HCT116 (cell line): Measurements from ENCODE around the gene ACP7. TPM values are rescaled to one million over a fixed set of nuclear protein-coding genes. Genes with fewer than 3 reads are reported as not detected.
A peak's percentile ranks its signal among the peaks of the same experiment; 100 is the strongest.

Experiments
- ATAC-seq: fragments of 200-7000 bp; cut with Tn5 transposase; 2 replicates; pipeline ENCODE4 v1.9.1; 2020; ENCODE audit warnings: mild to moderate bottlenecking, moderate library complexity
- BruUV-seq: library from RNA; stranded (reverse); fragments of 400-500 nt; replicated peaks from 2 replicates; lab custom pipeline; 2021; lab: Mats Ljungman, UMichigan
- CTCF ChIA-PET: fragments of 300-600 bp; sonication (Branson Sonifier 250); formaldehyde crosslinking; loops from one replicate; lab custom pipeline; 2021; ENCODE audit warnings: antibody characterized with exemption; lab: Charles Lee
- POLR2A ChIA-PET: fragments of 300-600, 350-600 bp; sonication (Branson Sonifier 250); formaldehyde crosslinking; loops from one replicate; lab custom pipeline; 2021; ENCODE audit warnings: antibody characterized with exemption; lab: Charles Lee
- RAD21 ChIA-PET, 2 experiments: fragments of 300-600 bp; sonication (Branson Sonifier 250); formaldehyde crosslinking; loops; one replicate each; lab custom pipeline; 2023; ENCODE audit warnings: low total read pairs in 2 of 2; ENCODE audit not compliant: uncharacterized antibody in 2 of 2, unreplicated experiment in 2 of 2, low non-redundant PET in 1 of 2; lab: Charles Lee
- DNase-seq: peaks from one replicate; pipeline ENCODE4 v3.0.0-alpha.2; 2010; ENCODE audit warnings: low read depth, low spot score
- H2AFZ ChIP-seq: fragments of 200-600 bp; shearing (Covaris generic), sonication (generic); 2 replicates; pipeline ENCODE4 v1.6.1; 2017; ENCODE audit warnings: low read depth, mixed run types, mixed read lengths, antibody characterized with exemption, low read length; ENCODE audit not compliant: poor library complexity, severe bottlenecking
- H3K27ac ChIP-seq: 2 replicates; pipeline ENCODE4 v1.5.1; 2012; ENCODE audit warnings: low read depth, low read length
- H3K27me3 ChIP-seq: fragments of 200-600 bp; sonication (generic); 2 replicates; pipeline ENCODE4 v1.6.1; 2016; ENCODE audit warnings: mixed run types, low read length, mixed read lengths; ENCODE audit not compliant: insufficient read depth
- H3K36me3 ChIP-seq, 2 experiments: fragments of 200-500 bp in 1 of 2; fragments of 200-600 bp in 1 of 2; sonication (Bioruptor generic) in 1 of 2; sonication (generic) in 1 of 2; 2 replicates each; pipeline versions ENCODE4 v1.5.1 to v1.6.1; 2014 to 2016; ENCODE audit warnings: low read length in 2 of 2, inconsistent platforms in 1 of 2, mixed read lengths in 1 of 2, mixed run types in 1 of 2; ENCODE audit not compliant: insufficient read depth in 2 of 2, control insufficient read depth in 1 of 2
- H3K4me1 ChIP-seq, 2 experiments: fragments of 200-600 bp in 1 of 2; sonication (generic) in 1 of 2; 2 replicates each; pipeline versions ENCODE4 v1.5.1 to v1.6.1; 2012 to 2017; ENCODE audit warnings: low read length in 2 of 2, inconsistent platforms in 1 of 2, mild to moderate bottlenecking in 1 of 2, mixed read lengths in 1 of 2, mixed run types in 1 of 2, moderate library complexity in 1 of 2; ENCODE audit not compliant: insufficient read depth in 2 of 2, control insufficient read depth in 1 of 2
- H3K4me2 ChIP-seq: fragments of 200-600 bp; sonication (generic); 2 replicates; pipeline ENCODE4 v1.6.1; 2017; ENCODE audit warnings: mixed run types, low read length, mixed read lengths
- H3K4me3 ChIP-seq, 2 experiments: fragments of 200-600 bp in 1 of 2; sonication (generic) in 1 of 2; replicated peaks in 1 of 2; 2 replicates each; pipeline ENCODE4 v1.5.1; 2011 to 2016; ENCODE audit warnings: low read length in 2 of 2, control low read depth in 1 of 2, low read depth in 1 of 2, mild to moderate bottlenecking in 1 of 2, mixed read lengths in 1 of 2, mixed run types in 1 of 2
- H3K79me2 ChIP-seq: fragments of 200-600 bp; sonication (generic); 2 replicates; pipeline ENCODE4 v1.6.1; 2017; ENCODE audit warnings: mild to moderate bottlenecking, mixed run types, low read length, moderate library complexity, mixed read lengths; ENCODE audit not compliant: insufficient read depth
- H3K9ac ChIP-seq: fragments of 200-600 bp; sonication (generic); 2 replicates; pipeline ENCODE4 v1.6.1; 2016; ENCODE audit warnings: low read length, mixed read lengths
- H3K9me2 ChIP-seq: fragments of 200-600 bp; sonication (generic), shearing (Covaris generic); 2 replicates; pipeline ENCODE4 v1.6.1; 2017; ENCODE audit warnings: mixed run types, mild to moderate bottlenecking, moderate library complexity; ENCODE audit not compliant: insufficient read depth
- H3K9me3 ChIP-seq, 2 experiments: fragments of 200-500 bp in 1 of 2; fragments of 200-600 bp in 1 of 2; sonication (Bioruptor generic) in 1 of 2; sonication (generic) in 1 of 2; 2 replicates each; pipeline ENCODE4 v1.6.1; 2014 to 2017; ENCODE audit warnings: low read length in 2 of 2, mixed read lengths in 2 of 2, inconsistent platforms in 1 of 2, low read depth in 1 of 2, mild to moderate bottlenecking in 1 of 2, mixed run types in 1 of 2, moderate library complexity in 1 of 2; ENCODE audit not compliant: control insufficient read depth in 1 of 2, insufficient read depth in 1 of 2
- H4K20me1 ChIP-seq: fragments of 200-600 bp; sonication (generic), shearing (Covaris generic); 2 replicates; pipeline ENCODE4 v1.6.1; 2017; ENCODE audit warnings: mixed run types, mild to moderate bottlenecking, moderate library complexity; ENCODE audit not compliant: insufficient read depth
- CTCF ChIP-seq, 3 experiments: fragments of 200-600 bp in 1 of 3; sonication (generic) in 1 of 3; IDR thresholded peaks in 2 of 3; conservative IDR thresholded peaks in 1 of 3; 2 replicates each; pipeline ENCODE4 v1.5.1; 2012 to 2017; ENCODE audit warnings: low read depth in 2 of 3, low read length in 2 of 3, antibody characterized with exemption in 1 of 3, borderline replicate concordance in 1 of 3, control low read depth in 1 of 3, mild to moderate bottlenecking in 1 of 3, mixed read lengths in 1 of 3, mixed run types in 1 of 3, moderate library complexity in 1 of 3; ENCODE audit not compliant: insufficient read depth in 1 of 3
- EGR1 ChIP-seq: IDR thresholded peaks from 2 replicates; pipeline ENCODE4 v1.6.1; 2012; ENCODE audit warnings: low read depth
- ELF1 ChIP-seq: IDR thresholded peaks from 2 replicates; pipeline ENCODE4 v1.6.1; 2012; ENCODE audit warnings: low read depth, borderline replicate concordance
- FOSL1 ChIP-seq: IDR thresholded peaks from 2 replicates; pipeline ENCODE4 v1.6.1; 2012; ENCODE audit warnings: low read depth
- JUND ChIP-seq: IDR thresholded peaks from 2 replicates; pipeline ENCODE4 v1.6.1; 2012
- MAX ChIP-seq: IDR thresholded peaks from 2 replicates; pipeline ENCODE4 v1.6.1; 2012
- POLR2A ChIP-seq: IDR thresholded peaks from 2 replicates; pipeline ENCODE4 v1.7.0; 2011; ENCODE audit warnings: borderline replicate concordance; ENCODE audit not compliant: insufficient read depth, insufficient read length; ENCODE audit errors: extremely low read depth
- SP1 ChIP-seq: IDR thresholded peaks from 2 replicates; pipeline ENCODE4 v1.6.1; 2012; ENCODE audit warnings: low read depth
- SRF ChIP-seq: IDR thresholded peaks from 2 replicates; pipeline ENCODE4 v1.6.1; 2012; ENCODE audit warnings: low read depth
- TCF7L2 ChIP-seq: IDR thresholded peaks from 2 replicates; pipeline ENCODE4 v1.7.0; 2011; ENCODE audit warnings: borderline replicate concordance, inconsistent platforms; ENCODE audit not compliant: insufficient read depth, insufficient read length; ENCODE audit errors: extremely low read depth
- ZBTB33 ChIP-seq: IDR thresholded peaks from 2 replicates; pipeline ENCODE4 v1.6.1; 2011; ENCODE audit warnings: mild to moderate bottlenecking, low read length, moderate library complexity; ENCODE audit not compliant: insufficient replicate concordance; ENCODE audit errors: extremely low read depth
- ZNF274 ChIP-seq: fragments of 200-500 bp; sonication (Bioruptor generic); IDR thresholded peaks from 2 replicates; pipeline ENCODE4 v1.6.1; 2014; ENCODE audit warnings: mild to moderate bottlenecking, low read depth, low read length, inconsistent platforms
- intact Hi-C: fragments of 100-400 bp; cut with micrococcal nuclease; formaldehyde crosslinking; loops from 2 replicates; pipeline ENCODE4 v1.10.0; 2022
- total RNA-seq: library from RNA; stranded (reverse); gene quantifications from one replicate; pipeline ENCODE4 v1.2.1, GENCODE V29; 2021; ENCODE audit not compliant: unreplicated experiment

ACP7 gene
- total RNA-seq, 1 experiment from 2014 or later: 4.7 TPM

GRCh38 chr19:39128516-39129079 lies 44.4 kb downstream of the ACP7 start:
- no TSS peak for BruUV-seq
- H3K36me3 ChIP-seq: no peaks in the 10 kb centered on the region
- no peaks in the 10 kb centered on the region for H3K9me3 ChIP-seq
- intact Hi-C loops: no loop called here
- H3K27me3 ChIP-seq: no peaks in the 10 kb centered on the region
- H3K27ac ChIP-seq: no peak overlapping the region; the same call in 1 of the 2 replicates
- H2AFZ ChIP-seq: no peak overlapping the region
- no peak for ATAC-seq
- CTCF ChIA-PET: no interaction called here
- no peaks in the 10 kb centered on the region for H3K9me2 ChIP-seq
- peaks cover 78% of the 10 kb centered on the region for H3K79me2 ChIP-seq
- RAD21 ChIA-PET: interaction anchor here in 1 of 2 experiments (0.6 kb wide), 1 partner anchor 35 kb away, joined by 11 read pairs; no protein-coding TSS in a partner anchor
- TF ChIP-seq CTCF (IDR thresholded peaks at IDR 0.05 in 2 of 3, conservative IDR thresholded peaks at IDR 0.05 in 1 of 3; ENCODE audit: borderline replicate concordance in 1 of 3, insufficient read depth in 1 of 3, low read depth in 2 of 3, low read length in 2 of 3) (peak in 1 of 3 experiments; percentile 19; a peak in 2 of 6 replicates), SRF (no peak)
- DNase-seq: no peak
- H3K4me2 ChIP-seq: peak overlapping the region; percentile 17; the same call in 1 of the 2 replicates
- peaks cover 5% of the 10 kb centered on the region; the same call in 1 of the 2 replicates for H4K20me1 ChIP-seq
- H3K4me3 ChIP-seq: no peak overlapping the region
- H3K4me1 ChIP-seq: peaks cover 7 to 35% of the 10 kb centered on the region in 2 experiments
- H3K9ac ChIP-seq: no peak overlapping the region
- POLR2A ChIA-PET: no interaction called here

GRCh38 chr19:39129116-39129515 lies 44.9 kb downstream of the ACP7 start:
- H3K9ac ChIP-seq: no peak overlapping the region
- RAD21 ChIA-PET: interaction anchor here in 1 of 2 experiments (0.6 kb wide), 1 partner anchor 36 kb away, joined by 11 read pairs; no protein-coding TSS in a partner anchor
- H3K9me3 ChIP-seq: no peaks in the 10 kb centered on the region
- no peaks in the 10 kb centered on the region for H3K27me3 ChIP-seq
- POLR2A ChIA-PET: no interaction called here
- no peak overlapping the region for H3K4me2 ChIP-seq
- H3K4me1 ChIP-seq: peaks cover 7 to 33% of the 10 kb centered on the region in 2 experiments
- no peak overlapping the region for H3K27ac ChIP-seq
- H3K9me2 ChIP-seq: no peaks in the 10 kb centered on the region
- no peaks in the 10 kb centered on the region for H3K36me3 ChIP-seq
- H4K20me1 ChIP-seq: peaks cover 5% of the 10 kb centered on the region; the same call in 1 of the 2 replicates
- no peak overlapping the region for H3K4me3 ChIP-seq
- no TSS peak for BruUV-seq
- ATAC-seq: no peak
- no peak for DNase-seq
- intact Hi-C loops: no loop called here
- peaks cover 83% of the 10 kb centered on the region for H3K79me2 ChIP-seq
- H2AFZ ChIP-seq: no peak overlapping the region
- CTCF ChIA-PET: no interaction called here
- TF ChIP-seq EGR1 (no peak), ZNF274 (no peak), ZBTB33 (no peak), ELF1 (no peak), FOSL1 (no peak), TCF7L2 (no peak), JUND (no peak), CTCF (IDR thresholded peaks at IDR 0.05 in 2 of 3, conservative IDR thresholded peaks at IDR 0.05 in 1 of 3; ENCODE audit: borderline replicate concordance in 1 of 3, insufficient read depth in 1 of 3, low read depth in 2 of 3, low read length in 2 of 3) (no peak), POLR2A (no peak), MAX (no peak), SP1 (no peak)
